Activated CD4-positive, alpha-beta T cell treated with anti-CD3 and anti-CD28 coated beads for 1 hour (primary cell): ENCODE measurements around the gene C17orf50.
"Not testable (repeated sequence)": the region's sequence is repeated elsewhere in the genome, so short reads cannot be mapped to it uniquely, and the experiment has no call there.

Experiments
- DNase-seq: peaks from one replicate; pipeline ENCODE4 v3.0.0-alpha.2; 2020

The C17orf50 gene

GRCh38 chr17:35735036-35735805 is 25.5 kb upstream of the C17orf50 start:
- no peak for DNase-seq

DNA sequence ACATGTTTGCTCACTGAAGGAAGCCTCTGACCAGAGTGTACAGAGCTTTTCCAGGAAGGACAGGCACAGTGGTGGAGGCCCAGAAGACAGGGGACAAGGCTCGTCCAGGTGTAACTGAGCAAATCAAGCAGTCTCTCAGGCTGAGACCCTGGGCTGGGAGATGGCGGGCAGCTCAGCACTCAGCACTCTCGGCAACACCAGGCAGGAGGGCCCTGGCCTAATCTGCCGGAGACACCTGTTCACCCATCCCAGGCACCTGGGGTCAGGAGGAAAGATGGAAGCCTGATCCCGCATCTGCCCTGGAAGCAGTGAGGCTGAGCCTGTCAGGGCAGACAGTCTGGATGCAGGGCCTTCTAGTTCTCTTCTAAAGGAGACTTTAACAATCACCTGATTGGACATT is 24.5 kb upstream of the C17orf50 start:
- DNase-seq: no peak

DNA sequence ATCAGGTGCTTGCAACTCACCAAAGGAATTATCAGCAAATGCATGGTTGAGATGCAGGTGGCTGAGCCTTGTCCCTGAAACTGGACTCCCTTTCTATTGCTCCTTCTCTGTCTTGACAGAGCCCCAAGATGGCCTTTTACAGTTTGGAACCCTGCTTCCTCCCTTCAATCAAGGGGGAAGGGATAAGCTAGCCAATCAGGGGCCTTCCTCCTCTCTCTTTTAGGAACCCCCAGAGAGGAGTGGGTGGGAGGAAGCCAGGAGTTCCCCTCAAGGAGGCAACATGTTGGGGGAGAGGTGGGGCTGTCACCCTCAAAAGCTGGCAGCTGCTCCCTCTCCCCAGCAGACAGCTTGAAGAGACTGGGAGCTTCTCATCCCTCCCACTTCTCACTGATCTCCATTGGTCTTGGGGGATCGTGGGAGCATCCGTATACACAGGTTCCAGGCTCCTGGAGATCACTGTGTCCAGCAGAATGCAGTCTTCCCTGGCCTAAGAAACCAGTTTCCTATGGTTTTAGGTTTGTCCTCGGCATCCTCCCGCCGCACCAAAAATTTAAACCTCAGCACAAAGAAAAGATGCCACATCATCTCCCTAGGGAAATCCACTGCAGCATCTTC is 22.1 kb upstream of the C17orf50 start:
- no peak for DNase-seq

GRCh38 chr17:35740216-35740615 is 20.5 kb upstream of the C17orf50 start:
- no peak for DNase-seq

GRCh38 chr17:35740997-35741931 is 19.4 kb upstream of the C17orf50 start:
- DNase-seq: no peak

- no peak for DNase-seq
These were observed 18.2 kb upstream of the C17orf50 start for GRCh38 chr17:35742496-35742895.

DNA sequence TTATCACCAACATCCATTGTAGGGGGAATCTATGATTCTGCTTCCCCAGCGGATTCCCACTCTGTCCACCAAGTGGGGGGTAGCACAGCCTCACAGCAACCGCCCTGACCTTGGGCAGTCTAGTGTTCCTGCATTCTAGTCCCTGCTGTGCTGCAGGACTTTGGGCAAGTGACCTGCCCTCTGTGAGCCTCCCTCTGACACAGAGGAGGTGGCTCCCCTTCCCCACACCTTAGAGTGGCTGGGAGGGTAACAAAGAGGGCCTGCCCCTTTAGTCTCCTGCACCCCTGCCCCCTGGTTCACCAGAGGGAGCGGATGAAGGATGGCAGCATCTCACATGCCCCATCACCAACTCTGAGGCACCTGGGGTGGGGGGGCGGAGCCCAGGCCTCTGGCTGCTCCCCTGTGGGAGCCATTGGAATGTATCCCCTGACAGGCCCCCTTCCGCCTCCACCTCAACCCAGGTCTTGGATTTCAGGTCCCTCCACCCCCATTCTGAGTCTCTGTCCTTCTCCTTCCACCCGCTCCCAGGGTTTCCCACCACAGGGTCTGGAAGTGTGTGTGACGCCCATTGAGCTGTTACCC is 17.7 kb upstream of the C17orf50 start:
- no peak for DNase-seq

DNA sequence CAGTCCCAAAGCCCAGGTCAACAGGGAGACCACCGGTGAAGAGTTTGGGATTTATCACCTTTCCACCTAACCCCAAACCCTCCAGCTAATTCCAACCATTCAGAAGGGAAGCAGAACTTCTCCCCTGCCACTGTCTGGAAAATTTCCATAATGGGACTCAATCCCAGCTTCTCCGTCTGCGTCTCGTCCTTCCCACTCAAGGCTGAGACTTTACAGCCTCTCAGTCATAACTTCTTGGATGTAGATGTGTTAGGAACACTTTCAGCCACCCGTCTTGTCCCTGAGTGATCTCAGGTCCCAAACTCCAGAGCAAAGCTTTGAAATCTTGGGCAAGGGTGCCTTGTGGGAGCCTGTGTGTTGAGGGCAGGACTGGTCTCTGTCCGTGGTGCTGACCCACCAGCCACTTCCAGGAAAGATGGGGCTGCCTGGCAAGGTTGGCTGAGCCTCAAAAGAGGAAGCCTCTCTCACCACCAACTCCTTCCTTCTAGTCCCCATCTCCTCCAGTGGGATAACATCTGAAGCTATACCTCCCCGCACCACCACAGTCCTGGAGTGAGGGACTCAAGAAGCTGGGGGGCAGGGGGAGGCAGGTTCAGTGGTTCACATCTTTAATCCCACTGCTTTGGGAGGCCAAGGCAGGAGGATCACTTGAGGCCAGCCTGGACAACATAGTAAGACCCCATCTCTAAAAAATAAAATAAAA is 16.9 kb upstream of the C17orf50 start:
- DNase-seq: no peak

DNA sequence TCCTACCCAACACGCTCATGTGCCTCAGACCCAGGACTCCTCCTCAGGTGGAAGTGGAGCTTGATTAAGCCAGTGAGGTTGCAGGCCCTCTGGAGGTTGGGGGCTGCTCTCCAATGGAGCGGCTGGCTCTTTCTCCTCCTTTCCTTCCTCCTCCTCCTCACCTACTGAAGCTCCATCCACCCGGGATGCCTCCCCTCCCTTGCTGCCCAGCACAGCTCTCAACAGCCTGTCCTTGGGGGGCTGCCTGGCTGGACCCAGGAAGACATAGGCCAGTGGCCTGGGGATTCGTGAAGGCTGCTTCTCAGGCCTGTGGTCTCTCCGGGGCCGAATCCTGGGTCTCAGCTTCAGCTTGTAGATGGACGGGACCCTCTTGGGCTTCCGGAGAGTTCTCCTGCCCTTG is 15.9 kb upstream of the C17orf50 start:
- DNase-seq: no peak

DNA sequence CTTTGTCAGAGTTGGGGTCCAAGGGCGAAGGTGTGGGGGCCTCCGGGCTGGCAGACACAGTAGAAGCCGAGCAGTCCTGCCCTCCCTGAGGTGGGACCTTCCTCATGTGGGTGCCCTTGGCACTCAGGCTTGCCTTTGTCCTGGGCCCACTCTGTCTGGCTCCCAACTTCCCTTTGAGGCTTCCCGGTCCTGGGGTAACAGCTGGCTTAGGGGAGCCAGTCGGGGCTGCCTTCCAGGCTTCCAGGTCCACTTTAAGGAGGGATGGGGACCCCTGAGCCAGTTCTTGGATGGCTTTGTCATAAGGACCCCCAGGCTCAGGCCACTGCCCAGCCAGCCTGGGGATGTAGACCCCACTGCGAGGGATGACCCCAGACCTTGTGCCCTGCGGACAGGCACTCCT is 15.4 kb upstream of the C17orf50 start:
- DNase-seq: no peak

- DNase-seq: no peak
These were observed 14.9 kb upstream of the C17orf50 start for GRCh38 chr17:35745749-35746320.

DNA sequence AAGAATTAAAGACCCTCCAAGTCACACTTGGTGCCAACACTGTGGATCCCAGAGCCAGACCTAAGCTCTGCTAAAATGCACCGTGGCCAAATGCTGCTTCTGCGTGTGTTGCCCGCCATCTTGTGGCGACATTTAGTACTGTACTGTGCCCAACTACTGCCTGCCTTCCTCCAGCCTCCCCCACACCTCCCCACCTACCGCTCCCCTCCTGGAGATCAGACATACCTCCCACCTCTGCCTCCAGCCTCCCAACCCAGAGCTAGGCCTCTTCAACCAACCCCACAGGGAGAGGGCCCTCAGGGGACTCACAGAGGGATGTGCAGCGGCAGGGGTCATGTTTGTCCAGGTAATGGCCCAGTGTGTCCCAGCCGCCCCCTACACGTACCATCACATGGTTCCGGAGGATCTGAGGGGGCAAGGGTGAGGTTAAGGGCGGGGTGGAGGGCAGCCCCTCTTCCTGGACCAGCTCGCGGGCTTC is 13.1 kb upstream of the C17orf50 start:
- DNase-seq: peak; percentile 65

DNA sequence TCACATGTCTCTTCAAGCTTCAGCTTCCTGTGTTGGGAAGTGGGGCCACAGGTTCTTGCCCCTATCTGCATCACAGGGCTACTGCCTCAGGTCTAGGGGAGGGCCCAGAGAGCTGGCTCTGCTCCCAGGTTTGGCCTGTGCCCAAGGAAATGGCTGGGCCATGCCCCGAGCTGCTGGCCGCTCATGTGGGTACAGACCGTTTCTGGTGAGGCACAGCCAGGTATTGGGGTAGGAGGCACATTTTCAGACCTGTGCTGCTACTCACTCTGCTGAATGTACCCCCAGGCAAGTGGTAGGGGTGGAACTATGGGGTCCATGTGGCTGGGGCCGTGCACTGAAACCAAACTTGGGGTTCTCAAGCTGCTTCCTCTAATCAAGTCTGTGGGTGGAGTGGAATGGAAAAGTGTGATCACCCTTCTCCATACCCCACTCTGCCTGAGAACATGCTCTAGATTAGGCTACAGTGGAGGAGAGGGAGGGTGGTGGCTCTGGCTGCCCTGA is 12.3 kb upstream of the C17orf50 start:
- DNase-seq: no peak

DNA sequence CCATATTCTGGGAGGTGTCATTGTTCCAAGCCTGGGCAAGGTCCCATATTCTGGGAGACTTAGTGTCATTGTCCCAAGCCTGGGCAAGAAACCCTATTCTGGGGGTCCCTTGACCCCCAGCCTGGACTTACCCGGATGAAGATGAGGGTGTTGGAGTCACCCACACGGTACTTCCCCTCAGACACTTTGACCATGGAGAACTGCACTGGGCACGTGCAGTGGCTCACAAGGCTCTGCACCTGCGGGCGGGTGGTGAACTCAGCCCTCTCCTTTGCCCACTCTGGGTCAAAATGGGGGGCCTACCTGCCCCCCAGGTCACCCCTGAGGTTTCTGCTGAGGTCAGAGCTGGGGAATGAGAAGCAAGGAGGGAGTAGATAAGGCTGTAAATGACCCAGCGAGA is 11.7 kb upstream of the C17orf50 start:
- DNase-seq: no peak

DNA sequence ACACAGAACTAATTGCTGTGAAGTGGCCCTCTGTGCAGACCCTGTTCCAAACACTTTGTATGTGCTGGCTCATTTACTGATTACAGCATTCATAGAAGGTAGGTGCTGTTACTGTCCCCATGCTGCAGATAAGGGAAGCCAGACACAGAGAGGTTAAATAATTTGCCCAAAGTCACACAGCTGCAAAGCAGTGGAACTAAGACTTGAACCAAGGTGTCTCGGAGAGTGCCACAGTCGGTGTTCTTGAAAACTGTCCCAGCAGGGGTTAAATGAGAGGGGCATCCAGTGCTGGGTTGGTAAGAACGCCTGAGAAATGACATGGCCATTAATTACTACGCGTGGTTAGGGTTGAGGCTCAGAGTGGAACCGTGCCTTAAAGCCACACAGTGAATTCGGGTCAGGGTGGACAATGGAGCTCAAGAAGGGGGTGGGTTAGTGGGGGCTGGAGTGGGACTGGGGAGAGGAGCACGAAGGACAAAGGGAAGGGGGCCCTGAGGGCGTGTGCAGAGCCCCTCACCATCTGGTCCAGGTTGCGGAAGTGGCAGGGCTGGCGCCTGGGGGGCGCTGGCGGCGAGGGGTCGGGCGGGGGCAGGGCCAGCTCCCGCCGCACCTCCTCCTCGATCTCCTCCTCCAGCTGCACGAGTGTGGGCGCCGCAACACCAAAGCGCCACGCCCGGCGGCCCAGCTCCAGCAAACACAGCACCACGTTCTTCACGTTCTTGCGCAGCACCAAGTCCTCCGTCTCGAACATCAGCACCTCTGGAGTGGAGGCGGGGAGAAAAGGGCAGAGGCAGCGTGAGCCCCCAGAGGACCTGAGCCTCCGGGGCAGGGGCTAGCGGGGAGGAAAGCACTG is 10.9 kb upstream of the C17orf50 start:
- no peak for DNase-seq

DNA sequence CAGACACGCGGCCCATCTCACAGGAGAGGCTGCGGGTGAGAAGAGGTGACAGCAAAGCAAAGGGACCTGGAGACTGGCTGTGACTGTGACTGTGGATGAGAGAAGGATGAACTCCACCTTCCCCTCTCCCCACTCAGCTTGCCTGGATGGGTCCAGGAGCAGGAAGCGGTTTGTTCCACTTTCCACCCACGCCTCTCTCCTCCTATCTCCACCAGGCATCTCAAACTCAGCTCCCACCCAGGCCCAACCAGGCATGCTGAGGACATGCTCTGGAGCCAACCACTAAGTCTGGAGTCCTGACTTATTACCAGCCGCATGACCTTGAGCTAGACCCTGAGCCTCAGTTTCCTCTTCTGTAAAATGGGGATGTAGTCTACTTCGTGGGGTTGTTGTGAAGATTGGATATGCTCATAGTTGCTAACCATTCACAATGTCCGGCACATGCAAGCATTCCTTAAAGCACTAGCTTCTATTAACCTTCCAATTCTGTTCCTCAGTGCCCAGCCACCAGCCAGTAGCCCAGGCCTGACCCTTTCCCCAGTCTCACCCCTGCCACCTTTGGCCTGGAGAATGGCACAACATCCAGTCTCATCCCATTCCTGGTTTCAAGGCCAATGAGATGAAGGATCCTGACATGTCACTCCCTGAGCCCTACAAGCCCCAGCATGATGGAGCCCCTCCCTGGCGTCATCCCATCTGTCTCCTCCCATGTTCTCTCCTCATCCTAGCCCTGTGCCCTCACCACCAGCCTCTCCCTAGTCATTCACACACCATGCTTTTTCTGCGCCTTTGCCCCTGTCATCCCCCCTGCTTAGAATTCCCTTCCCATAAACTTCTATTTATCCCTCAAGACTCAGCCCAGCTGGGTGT is 9.9 kb upstream of the C17orf50 start:
- no peak for DNase-seq

DNA sequence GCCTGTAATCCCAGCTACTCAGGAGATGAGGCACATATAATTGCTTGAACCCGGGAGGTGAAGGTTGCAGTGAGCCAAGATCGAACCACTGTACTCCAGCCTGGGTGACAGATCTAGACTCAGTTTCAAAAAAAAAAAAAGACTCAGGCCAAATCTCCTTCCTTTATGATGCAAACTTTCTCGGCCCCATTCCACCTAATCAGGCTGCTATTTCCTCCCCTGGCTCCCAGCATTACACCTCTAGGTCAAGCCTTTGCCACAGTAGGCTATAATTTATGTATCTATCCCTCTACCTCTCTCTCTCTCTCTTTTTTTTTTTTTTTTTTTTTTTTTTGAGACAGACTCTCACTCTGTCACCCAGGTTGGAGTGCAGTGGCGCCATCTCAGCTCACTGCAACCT is 9.1 kb upstream of the C17orf50 start:
- DNase-seq: not testable (repeated sequence)

DNA sequence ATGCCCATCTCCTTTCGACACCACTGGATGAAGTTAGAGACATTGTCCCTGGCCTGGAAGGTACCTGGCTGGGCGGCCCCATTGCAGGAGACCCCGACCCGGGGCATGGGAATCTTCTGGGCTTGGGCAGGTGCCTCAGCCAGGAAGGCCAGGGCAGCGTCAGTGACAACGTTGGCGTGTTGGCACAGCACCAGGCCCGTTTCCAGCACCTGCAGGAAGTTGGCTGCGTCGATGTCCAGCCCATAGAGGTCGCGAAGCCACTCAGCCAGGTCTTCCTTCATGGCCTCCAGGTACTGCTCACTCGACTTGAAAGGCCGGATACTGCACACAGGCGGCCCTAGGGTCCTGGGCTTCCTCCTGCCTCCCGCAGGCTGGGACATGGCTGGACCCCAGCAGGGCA is 8.2 kb upstream of the C17orf50 start:
- DNase-seq: no peak

DNA sequence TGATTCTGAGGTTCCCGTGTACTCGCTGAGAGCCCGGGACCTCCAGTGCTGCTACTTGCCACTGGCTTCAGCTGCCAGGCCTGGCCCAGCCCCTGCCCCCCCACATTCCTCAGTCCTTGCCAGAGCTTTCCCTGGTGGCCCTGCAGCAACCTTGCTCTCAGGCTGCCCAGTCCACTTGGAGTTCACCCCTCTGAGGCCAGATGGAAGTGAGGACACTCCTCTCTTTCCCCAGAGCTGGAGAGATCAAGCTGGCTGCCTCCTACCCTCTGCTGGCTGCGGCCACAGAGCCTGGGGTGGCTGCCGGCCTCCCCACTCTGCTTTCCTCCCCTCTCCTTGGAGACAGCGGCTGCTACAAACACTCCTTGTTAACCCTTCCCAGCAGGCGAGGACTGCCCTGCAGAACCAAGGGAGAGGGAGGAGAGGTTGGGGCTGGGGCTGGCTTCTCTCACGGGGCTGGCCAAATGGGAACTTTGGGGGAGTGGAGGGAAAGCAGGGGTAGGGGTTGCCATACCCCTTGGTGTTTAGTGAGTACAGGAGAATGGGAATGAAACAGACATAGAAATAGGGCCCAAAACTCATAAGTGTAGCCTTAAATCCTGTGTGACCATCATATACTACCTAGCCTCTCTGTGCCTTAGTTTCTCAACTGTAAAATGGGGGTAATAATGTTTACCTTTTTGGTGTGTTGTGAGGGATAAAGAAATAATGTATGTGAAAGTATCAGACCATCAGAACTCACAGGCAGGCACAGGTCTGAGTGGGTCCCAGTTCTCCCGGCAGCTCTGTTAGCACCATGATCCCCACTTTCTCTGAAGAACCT is 7.5 kb upstream of the C17orf50 start, which contains the start of gene GAS2L2:
GAS2L2 (minus strand) TSS at position 295 of the 820 bp plus-strand sequence. CDS start 389 bp downstream, outside the sequence.
- no peak for DNase-seq
